Effector memory CD8-positive, alpha-beta T cell (primary cell): ENCODE results near the gene CSF2RB.
"Not testable (repeated sequence)": the region's sequence is repeated elsewhere in the genome, so short reads cannot be mapped to it uniquely, and the experiment has no call there.

Experiments used
- ATAC-seq: fragments of 150-1000 bp; cut with Tn5 transposase; replicated peaks from 2 replicates; pipeline ENCODE4 v1.10.0; 2021; ENCODE audit warnings: mild to moderate bottlenecking, moderate library complexity
- DNase-seq, 3 experiments: peaks; one replicate each; pipeline ENCODE4 v3.0.0; 2021
- H3K27ac Mint-ChIP-seq, 2 donors: one replicate each; pipeline ENCODE4 v1.8.0; 2022; ENCODE audit warnings: mild to moderate bottlenecking in 2 of 2, mixed read lengths in 2 of 2, moderate library complexity in 2 of 2
- H3K27me3 Mint-ChIP-seq, 2 donors: one replicate each; pipeline ENCODE4 v1.8.0; 2022; ENCODE audit warnings: mixed read lengths in 2 of 2
- H3K36me3 Mint-ChIP-seq: one replicate; pipeline ENCODE4 v1.8.0; 2022; ENCODE audit warnings: mild to moderate bottlenecking, moderate library complexity, mixed read lengths; ENCODE audit not compliant: insufficient read depth
- H3K4me1 Mint-ChIP-seq, 2 donors: one replicate each; pipeline ENCODE4 v1.8.0; 2022; ENCODE audit warnings: low read depth in 2 of 2, mixed read lengths in 2 of 2
- H3K4me3 Mint-ChIP-seq, 2 donors: one replicate each; pipeline ENCODE4 v1.8.0; 2022; ENCODE audit warnings: mild to moderate bottlenecking in 2 of 2, mixed read lengths in 2 of 2, moderate library complexity in 2 of 2
- H3K9me3 Mint-ChIP-seq, 2 donors: one replicate each; pipeline ENCODE4 v1.8.0; 2022; ENCODE audit warnings: mixed read lengths in 2 of 2

CSF2RB gene

GRCh38 chr22:36985211-36985889 is 71.9 kb downstream of the CSF2RB start:
- Mint-ChIP-seq H3K9me3 (peaks cover 0 to 3% of the 10 kb centered on the region in 2 donors), H3K27me3 (peaks cover 42 to 65% of the 10 kb centered on the region in 2 donors), H3K4me3 (no peak overlapping the region), H3K27ac (no peak overlapping the region), H3K36me3 (no peaks in the 10 kb centered on the region), H3K4me1 (peaks cover 2 to 5% of the 10 kb centered on the region in 2 donors)
- no peak for DNase-seq
- ATAC-seq, result no peak

- peak in 1 of 3 experiments; percentile 11 for DNase-seq
These were observed 72.9 kb downstream of the CSF2RB start for GRCh38 chr22:36986242-36986821.

GRCh38 chr22:36988075-36988832 is 74.8 kb downstream of the CSF2RB start:
- DNase-seq, result no peak
- Mint-ChIP-seq H3K4me1 (peaks cover 0 to 5% of the 10 kb centered on the region in 2 donors), H3K9me3 (peaks cover 0 to 3% of the 10 kb centered on the region in 2 donors), H3K27ac (no peak overlapping the region), H3K4me3 (no peak overlapping the region), H3K27me3 (peaks cover 45 to 65% of the 10 kb centered on the region in 2 donors), H3K36me3 (no peaks in the 10 kb centered on the region)
- no peak for ATAC-seq

More at GRCh38 chr22:36986242-36986821, 72.9 kb downstream of the CSF2RB start:
- Mint-ChIP-seq H3K9me3 (peaks cover 0 to 3% of the 10 kb centered on the region in 2 donors), H3K4me1 (peaks cover 1 to 5% of the 10 kb centered on the region in 2 donors), H3K36me3 (no peaks in the 10 kb centered on the region), H3K27me3 (peaks cover 48 to 71% of the 10 kb centered on the region in 2 donors), H3K4me3 (no peak overlapping the region), H3K27ac (no peak overlapping the region)
- no peak for ATAC-seq

GRCh38 chr22:36989012-36989411 is 75.6 kb downstream of the CSF2RB start:
- H3K4me3 Mint-ChIP-seq, DNase-seq: not testable (repeated sequence)

More at GRCh38 chr22:36989012-36989411, 75.6 kb downstream of the CSF2RB start:
- not testable (repeated sequence) for H3K27ac Mint-ChIP-seq, ATAC-seq, H3K9me3 Mint-ChIP-seq, H3K4me1 Mint-ChIP-seq, H3K36me3 Mint-ChIP-seq
- H3K27me3 Mint-ChIP-seq, result peaks cover 46 to 66% of the 10 kb centered on the region in 2 donors
